Type B pancreatic cell (in vitro differentiated cells): Measurements from ENCODE around the gene GTSF1L. TPM values are rescaled to one million over a fixed set of nuclear protein-coding genes. Genes with fewer than 3 reads are reported as not detected.

Source experiments
- DNase-seq: peaks from one replicate; pipeline ENCODE4 v3.0.0; 2021; ENCODE audit warnings: mixed read lengths; ENCODE audit not compliant: unreplicated experiment; ENCODE audit errors: extremely low spot score
- H3K27ac Mint-ChIP-seq: 2 replicates; pipeline ENCODE4 v1.8.0; 2021; ENCODE audit warnings: mild to moderate bottlenecking, mixed read lengths
- H3K27me3 Mint-ChIP-seq: 2 replicates; pipeline ENCODE4 v1.8.0; 2021; ENCODE audit warnings: mixed read lengths
- H3K36me3 Mint-ChIP-seq: 2 replicates; pipeline ENCODE4 v1.8.0; 2021; ENCODE audit warnings: mixed read lengths
- H3K4me1 Mint-ChIP-seq: one replicate; pipeline ENCODE4 v1.8.0; 2021; ENCODE audit warnings: mixed read lengths; ENCODE audit not compliant: unreplicated experiment
- H3K4me3 Mint-ChIP-seq: 2 replicates; pipeline ENCODE4 v1.8.0; 2021; ENCODE audit warnings: mild to moderate bottlenecking, mixed read lengths
- H3K9me3 Mint-ChIP-seq: 2 replicates; pipeline ENCODE4 v1.8.0; 2021; ENCODE audit warnings: mixed read lengths
- CTCF ChIP-seq: fragments of 200-600 bp; sonication (generic); conservative IDR thresholded peaks from 2 replicates; pipeline ENCODE4 v1.5.0; 2021; ENCODE audit warnings: antibody characterized with exemption, mild to moderate bottlenecking
- total RNA-seq: library from RNA; stranded (reverse); gene quantifications from 2 replicates; pipeline ENCODE4 v1.2.1, GENCODE V29; 2021; ENCODE audit warnings: low replicate concordance

The GTSF1L gene
- total RNA-seq, 1 donor from 2014 or later = not detected

GRCh38 chr20:43755851-43756250 lies 29.0 kb upstream of the GTSF1L start:
- H3K36me3 Mint-ChIP-seq = no peaks in the 10 kb centered on the region
- DNase-seq = no peak

GRCh38 chr20:43755390-43755789 lies 28.6 kb upstream of the GTSF1L start:
- TF ChIP-seq CTCF = no peak
- Mint-ChIP-seq H3K27ac (no peak overlapping the region), H3K27me3 (peaks cover 39% of the 10 kb centered on the region), H3K4me3 (no peak overlapping the region), H3K9me3 (peaks cover 4% of the 10 kb centered on the region), H3K4me1 (no peaks in the 10 kb centered on the region), H3K36me3 (no peaks in the 10 kb centered on the region)
- no peak for DNase-seq

More at GRCh38 chr20:43755851-43756250, 29.0 kb upstream of the GTSF1L start:
- Mint-ChIP-seq H3K4me3 (no peak overlapping the region), H3K27ac (no peak overlapping the region), H3K27me3 (peaks cover 36% of the 10 kb centered on the region), H3K4me1 (no peaks in the 10 kb centered on the region), H3K9me3 (peaks cover 4% of the 10 kb centered on the region)
- TF ChIP-seq CTCF = no peak

- H3K27me3 Mint-ChIP-seq = peaks cover 36% of the 10 kb centered on the region
- no peak overlapping the region for H3K4me3 Mint-ChIP-seq
- no peaks in the 10 kb centered on the region for H3K36me3 Mint-ChIP-seq
- no peak for TF ChIP-seq CTCF
- H3K4me1 Mint-ChIP-seq = no peaks in the 10 kb centered on the region
- no peak for DNase-seq
- no peak overlapping the region for H3K27ac Mint-ChIP-seq
- peaks cover 4% of the 10 kb centered on the region for H3K9me3 Mint-ChIP-seq
Measured at GRCh38 chr20:43752561-43753301, 25.9 kb upstream of the GTSF1L start.

GRCh38 chr20:43752051-43752360 lies 25.2 kb upstream of the GTSF1L start:
- DNase-seq = no peak
- Mint-ChIP-seq H3K4me1 (no peaks in the 10 kb centered on the region), H3K27ac (no peak overlapping the region), H3K27me3 (peaks cover 39% of the 10 kb centered on the region), H3K9me3 (peaks cover 4% of the 10 kb centered on the region), H3K36me3 (no peaks in the 10 kb centered on the region), H3K4me3 (no peak overlapping the region)
- no peak for TF ChIP-seq CTCF

GRCh38 chr20:43751167-43752050 lies 24.6 kb upstream of the GTSF1L start:
- H3K27ac Mint-ChIP-seq = no peak overlapping the region
- no peak for DNase-seq
- H3K9me3 Mint-ChIP-seq = peaks cover 4% of the 10 kb centered on the region
- H3K36me3 Mint-ChIP-seq = no peaks in the 10 kb centered on the region
- H3K4me3 Mint-ChIP-seq = no peak overlapping the region
- H3K4me1 Mint-ChIP-seq = no peaks in the 10 kb centered on the region
- no peak for TF ChIP-seq CTCF
- H3K27me3 Mint-ChIP-seq = peaks cover 42% of the 10 kb centered on the region
